WTC11 (cell line): ENCODE measurements around the gene MACROD2. TPM values are rescaled to one million over a fixed set of nuclear protein-coding genes. Genes with fewer than 3 reads are reported as not detected.

Experiments
- ATAC-seq: fragments of 200-7000 bp; cut with Tn5 transposase; 2 replicates; pipeline ENCODE4 v1.10.0; 2021; ENCODE audit warnings: mild to moderate bottlenecking, moderate library complexity
- CTCF ChIA-PET: fragments of 300-600 bp; sonication (Branson Sonifier 250); formaldehyde crosslinking; loops from one replicate; lab custom pipeline; 2021; ENCODE audit warnings: antibody characterized with exemption; lab: Charles Lee
- POLR2A ChIA-PET: fragments of 350-600 bp; sonication (Branson Sonifier 250); formaldehyde crosslinking; loops from one replicate; lab custom pipeline; 2021; ENCODE audit warnings: antibody characterized with exemption; lab: Charles Lee
- DNase-seq: peaks from one replicate; pipeline ENCODE4 v3.0.0; 2021; ENCODE audit warnings: low spot score
- H3K27ac Mint-ChIP-seq: 2 replicates; pipeline ENCODE4 v1.8.0; 2021; ENCODE audit warnings: mixed read lengths
- H3K27me3 Mint-ChIP-seq: 2 replicates; pipeline ENCODE4 v1.8.0; 2021; ENCODE audit warnings: low read depth, mild to moderate bottlenecking, moderate library complexity, mixed read lengths
- H3K36me3 Mint-ChIP-seq: 2 replicates; pipeline ENCODE4 v1.8.0; 2021; ENCODE audit warnings: mixed read lengths
- H3K4me1 Mint-ChIP-seq: 2 replicates; pipeline ENCODE4 v1.8.0; 2022; ENCODE audit warnings: mixed read lengths
- H3K4me3 Mint-ChIP-seq: 2 replicates; pipeline ENCODE4 v1.8.0; 2021; ENCODE audit warnings: mild to moderate bottlenecking, moderate library complexity, mixed read lengths
- H3K9me3 Mint-ChIP-seq: 2 replicates; pipeline ENCODE4 v1.8.0; 2021; ENCODE audit warnings: mixed read lengths
- CBFB ChIP-seq: sonication (generic); formaldehyde crosslinking; IDR thresholded peaks from 2 replicates; pipeline ENCODE4 v1.8.1; 2022; ENCODE audit warnings: mild to moderate bottlenecking, low read depth, missing genetic modification reagents
- CREM ChIP-seq: sonication (generic); formaldehyde crosslinking; IDR thresholded peaks from 2 replicates; pipeline ENCODE4 v1.8.1; 2022; ENCODE audit warnings: mild to moderate bottlenecking, missing genetic modification reagents, moderate library complexity
- GABPB1 ChIP-seq: sonication (generic); formaldehyde crosslinking; IDR thresholded peaks from 2 replicates; pipeline ENCODE4 v1.8.1; 2023; ENCODE audit warnings: mild to moderate bottlenecking, missing genetic modification reagents
- KAT7 ChIP-seq: sonication (generic); formaldehyde crosslinking; IDR thresholded peaks from 2 replicates; pipeline ENCODE4 v1.8.1; 2023; ENCODE audit warnings: missing genetic modification reagents, mild to moderate bottlenecking, borderline replicate concordance
- MYBL2 ChIP-seq: sonication (generic); formaldehyde crosslinking; IDR thresholded peaks from 2 replicates; pipeline ENCODE4 v1.8.1; 2023; ENCODE audit warnings: mild to moderate bottlenecking, moderate library complexity, missing genetic modification reagents
- ZBTB21 ChIP-seq: sonication (generic); formaldehyde crosslinking; IDR thresholded peaks from 2 replicates; pipeline ENCODE4 v1.8.1; 2023; ENCODE audit warnings: mild to moderate bottlenecking, missing genetic modification reagents, borderline replicate concordance
- ZNF263 ChIP-seq: sonication (generic); formaldehyde crosslinking; IDR thresholded peaks from 2 replicates; pipeline ENCODE4 v1.8.1; 2022; ENCODE audit warnings: low read depth, mild to moderate bottlenecking, moderate library complexity, missing genetic modification reagents
- ZNF317 ChIP-seq: sonication (generic); formaldehyde crosslinking; IDR thresholded peaks from 2 replicates; pipeline ENCODE4 v1.8.1; 2023; ENCODE audit warnings: low read depth, mild to moderate bottlenecking, moderate library complexity, missing genetic modification reagents, borderline replicate concordance
- ZNF416 ChIP-seq: fragments of 250-450 bp; sonication (Bioruptor Pico); IDR thresholded peaks from 2 replicates; pipeline ENCODE4 v1.9.0; 2021; ENCODE audit warnings: mild to moderate bottlenecking, inconsistent platforms
- ZNF423 ChIP-seq: fragments of 250-450 bp; sonication (Bioruptor Pico); IDR thresholded peaks from 2 replicates; pipeline ENCODE4 v2.1.2; 2022; ENCODE audit warnings: mild to moderate bottlenecking, moderate library complexity
- total RNA-seq: library from RNA; stranded (reverse); gene quantifications from 3 replicates; pipeline ENCODE4 v1.2.3, GENCODE V29; 2021
- TF ChIP-seq, protein P1 (sequence below): sonication (generic); formaldehyde crosslinking; conservative IDR thresholded peaks from 2 replicates; pipeline ENCODE4 v1.8.1; 2022; ENCODE audit warnings: mild to moderate bottlenecking, missing genetic modification reagents
- TF ChIP-seq, protein P2 (sequence below): sonication (generic); formaldehyde crosslinking; IDR thresholded peaks from 2 replicates; pipeline ENCODE4 v1.8.0; 2023; ENCODE audit warnings: missing genetic modification reagents, mild to moderate bottlenecking, borderline replicate concordance
- TF ChIP-seq, protein P3 (sequence below): sonication (generic); formaldehyde crosslinking; IDR thresholded peaks from 2 replicates; pipeline ENCODE4 v1.8.0; 2022; ENCODE audit warnings: missing genetic modification reagents

The MACROD2 gene
- total RNA-seq, 1 experiment from 2014 or later, result 4.1 TPM

DNA sequence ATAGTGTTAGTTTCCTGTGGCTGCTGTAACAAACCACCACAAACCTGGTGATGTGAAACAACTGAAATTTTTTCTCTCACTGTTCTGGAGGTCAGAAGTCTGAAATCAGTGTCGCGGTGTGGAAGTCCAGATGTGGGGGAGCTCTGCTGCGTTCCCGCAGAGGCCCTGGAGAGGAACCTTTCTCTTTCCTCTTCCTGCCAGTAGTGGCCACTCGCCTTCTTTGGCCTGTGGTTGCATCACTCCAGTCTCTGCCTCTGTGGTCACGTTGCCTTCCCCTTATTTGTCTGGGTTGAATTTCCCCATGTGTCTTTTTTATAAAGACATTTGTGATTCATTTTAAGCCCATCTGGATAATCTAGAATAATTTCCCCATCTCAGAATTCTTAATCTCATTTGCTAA lies 637.6 kb downstream of the MACROD2 start:
- peak; percentile 21 for DNase-seq
- CTCF ChIA-PET, result interaction anchor here (0.6 to 1.0 kb wide), 4 partner anchors 10 to 346 kb away, joined by 3 read pairs; partner anchors contain the start of gene FLRT3

DNA sequence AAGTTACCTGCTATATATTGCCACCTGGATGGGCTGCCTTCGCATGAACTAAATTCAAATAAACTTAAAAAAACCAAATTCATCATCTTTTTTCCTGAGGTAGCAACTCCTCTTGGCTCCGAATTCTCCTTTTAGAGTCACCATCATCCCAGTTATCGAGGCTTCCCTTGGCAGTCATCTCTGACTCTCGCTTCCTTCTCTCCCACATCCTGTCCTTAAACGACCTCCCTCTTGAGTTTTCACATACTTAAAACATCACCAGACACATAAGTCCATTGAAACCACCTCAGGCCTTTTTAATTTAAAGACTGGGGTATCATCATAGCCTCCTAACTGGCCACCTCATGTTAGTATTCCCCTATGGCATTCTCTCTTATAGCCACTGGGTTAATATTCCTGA lies 638.2 kb downstream of the MACROD2 start:
- DNase-seq (no peak), ATAC-seq (no peak)
- Mint-ChIP-seq H3K36me3 (no peaks in the 10 kb centered on the region), H3K4me1 (no peaks in the 10 kb centered on the region), H3K27me3 (no peaks in the 10 kb centered on the region), H3K9me3 (no peaks in the 10 kb centered on the region), H3K27ac (no peak overlapping the region), H3K4me3 (no peak overlapping the region)
- ChIA-PET CTCF (interaction anchor here (1.0 kb wide), 1 partner anchor 9 kb away, joined by 3 read pairs; no protein-coding TSS in a partner anchor), POLR2A (no interaction called here)
- no peak for TF ChIP-seq ZNF263 (CRISPR knock-in tag)

More for the DNA sequence above, 637.6 kb downstream of the MACROD2 start:
- Mint-ChIP-seq H3K36me3 (no peaks in the 10 kb centered on the region), H3K4me1 (no peaks in the 10 kb centered on the region), H3K27ac (no peak overlapping the region), H3K9me3 (no peaks in the 10 kb centered on the region), H3K4me3 (no peak overlapping the region), H3K27me3 (no peaks in the 10 kb centered on the region)
- POLR2A ChIA-PET, result no interaction called here
- peak; percentile 82 for ATAC-seq
- TF ChIP-seq ZBTB21 (CRISPR knock-in tag), result no peak
- TF ChIP-seq GABPB1 (CRISPR knock-in tag), result peak; percentile 84

DNA sequence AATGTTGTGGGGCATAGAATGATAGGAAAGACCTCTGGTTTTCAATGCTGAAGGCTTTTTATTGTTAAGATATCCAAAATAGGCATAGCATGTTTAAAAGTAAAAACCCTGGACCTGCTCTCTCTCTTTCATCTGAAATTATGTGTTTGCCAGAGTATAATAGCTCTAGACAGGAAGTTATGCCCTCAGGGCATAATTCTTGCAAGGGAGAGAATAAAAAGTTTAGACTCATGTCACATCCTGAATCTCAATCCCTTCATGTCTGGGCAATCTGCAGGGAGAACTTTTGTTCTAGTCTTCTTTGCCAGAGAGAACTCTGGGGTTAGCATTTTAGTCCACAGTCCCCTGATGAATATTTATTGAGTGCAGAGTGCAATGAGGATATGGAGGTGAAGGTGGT lies 639.3 kb downstream of the MACROD2 start:
- DNase-seq, result no peak
- Mint-ChIP-seq H3K36me3 (no peaks in the 10 kb centered on the region), H3K27ac (no peak overlapping the region), H3K4me1 (no peaks in the 10 kb centered on the region), H3K27me3 (no peaks in the 10 kb centered on the region)
- no peak for ATAC-seq
- ChIA-PET POLR2A (no interaction called here), CTCF (no interaction called here)
- TF ChIP-seq, protein P1, sequence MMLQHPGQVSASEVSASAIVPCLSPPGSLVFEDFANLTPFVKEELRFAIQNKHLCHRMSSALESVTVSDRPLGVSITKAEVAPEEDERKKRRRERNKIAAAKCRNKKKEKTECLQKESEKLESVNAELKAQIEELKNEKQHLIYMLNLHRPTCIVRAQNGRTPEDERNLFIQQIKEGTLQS, result no peak
- TF ChIP-seq ZNF416 (CRISPR knock-in tag) (no peak), MYBL2 (no peak), CREM (CRISPR knock-in tag) (no peak), ZNF423 (CRISPR knock-in tag) (no peak), KAT7 (no peak), ZNF317 (CRISPR knock-in tag) (no peak), CBFB (no peak)
- TF ChIP-seq, protein P2, sequence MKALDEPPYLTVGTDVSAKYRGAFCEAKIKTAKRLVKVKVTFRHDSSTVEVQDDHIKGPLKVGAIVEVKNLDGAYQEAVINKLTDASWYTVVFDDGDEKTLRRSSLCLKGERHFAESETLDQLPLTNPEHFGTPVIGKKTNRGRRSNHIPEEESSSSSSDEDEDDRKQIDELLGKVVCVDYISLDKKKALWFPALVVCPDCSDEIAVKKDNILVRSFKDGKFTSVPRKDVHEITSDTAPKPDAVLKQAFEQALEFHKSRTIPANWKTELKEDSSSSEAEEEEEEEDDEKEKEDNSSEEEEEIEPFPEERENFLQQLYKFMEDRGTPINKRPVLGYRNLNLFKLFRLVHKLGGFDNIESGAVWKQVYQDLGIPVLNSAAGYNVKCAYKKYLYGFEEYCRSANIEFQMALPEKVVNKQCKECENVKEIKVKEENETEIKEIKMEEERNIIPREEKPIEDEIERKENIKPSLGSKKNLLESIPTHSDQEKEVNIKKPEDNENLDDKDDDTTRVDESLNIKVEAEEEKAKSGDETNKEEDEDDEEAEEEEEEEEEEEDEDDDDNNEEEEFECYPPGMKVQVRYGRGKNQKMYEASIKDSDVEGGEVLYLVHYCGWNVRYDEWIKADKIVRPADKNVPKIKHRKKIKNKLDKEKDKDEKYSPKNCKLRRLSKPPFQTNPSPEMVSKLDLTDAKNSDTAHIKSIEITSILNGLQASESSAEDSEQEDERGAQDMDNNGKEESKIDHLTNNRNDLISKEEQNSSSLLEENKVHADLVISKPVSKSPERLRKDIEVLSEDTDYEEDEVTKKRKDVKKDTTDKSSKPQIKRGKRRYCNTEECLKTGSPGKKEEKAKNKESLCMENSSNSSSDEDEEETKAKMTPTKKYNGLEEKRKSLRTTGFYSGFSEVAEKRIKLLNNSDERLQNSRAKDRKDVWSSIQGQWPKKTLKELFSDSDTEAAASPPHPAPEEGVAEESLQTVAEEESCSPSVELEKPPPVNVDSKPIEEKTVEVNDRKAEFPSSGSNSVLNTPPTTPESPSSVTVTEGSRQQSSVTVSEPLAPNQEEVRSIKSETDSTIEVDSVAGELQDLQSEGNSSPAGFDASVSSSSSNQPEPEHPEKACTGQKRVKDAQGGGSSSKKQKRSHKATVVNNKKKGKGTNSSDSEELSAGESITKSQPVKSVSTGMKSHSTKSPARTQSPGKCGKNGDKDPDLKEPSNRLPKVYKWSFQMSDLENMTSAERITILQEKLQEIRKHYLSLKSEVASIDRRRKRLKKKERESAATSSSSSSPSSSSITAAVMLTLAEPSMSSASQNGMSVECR, result no peak
- TF ChIP-seq, protein P3, sequence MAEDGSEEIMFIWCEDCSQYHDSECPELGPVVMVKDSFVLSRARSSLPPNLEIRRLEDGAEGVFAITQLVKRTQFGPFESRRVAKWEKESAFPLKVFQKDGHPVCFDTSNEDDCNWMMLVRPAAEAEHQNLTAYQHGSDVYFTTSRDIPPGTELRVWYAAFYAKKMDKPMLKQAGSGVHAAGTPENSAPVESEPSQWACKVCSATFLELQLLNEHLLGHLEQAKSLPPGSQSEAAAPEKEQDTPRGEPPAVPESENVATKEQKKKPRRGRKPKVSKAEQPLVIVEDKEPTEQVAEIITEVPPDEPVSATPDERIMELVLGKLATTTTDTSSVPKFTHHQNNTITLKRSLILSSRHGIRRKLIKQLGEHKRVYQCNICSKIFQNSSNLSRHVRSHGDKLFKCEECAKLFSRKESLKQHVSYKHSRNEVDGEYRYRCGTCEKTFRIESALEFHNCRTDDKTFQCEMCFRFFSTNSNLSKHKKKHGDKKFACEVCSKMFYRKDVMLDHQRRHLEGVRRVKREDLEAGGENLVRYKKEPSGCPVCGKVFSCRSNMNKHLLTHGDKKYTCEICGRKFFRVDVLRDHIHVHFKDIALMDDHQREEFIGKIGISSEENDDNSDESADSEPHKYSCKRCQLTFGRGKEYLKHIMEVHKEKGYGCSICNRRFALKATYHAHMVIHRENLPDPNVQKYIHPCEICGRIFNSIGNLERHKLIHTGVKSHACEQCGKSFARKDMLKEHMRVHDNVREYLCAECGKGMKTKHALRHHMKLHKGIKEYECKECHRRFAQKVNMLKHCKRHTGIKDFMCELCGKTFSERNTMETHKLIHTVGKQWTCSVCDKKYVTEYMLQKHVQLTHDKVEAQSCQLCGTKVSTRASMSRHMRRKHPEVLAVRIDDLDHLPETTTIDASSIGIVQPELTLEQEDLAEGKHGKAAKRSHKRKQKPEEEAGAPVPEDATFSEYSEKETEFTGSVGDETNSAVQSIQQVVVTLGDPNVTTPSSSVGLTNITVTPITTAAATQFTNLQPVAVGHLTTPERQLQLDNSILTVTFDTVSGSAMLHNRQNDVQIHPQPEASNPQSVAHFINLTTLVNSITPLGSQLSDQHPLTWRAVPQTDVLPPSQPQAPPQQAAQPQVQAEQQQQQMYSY, result no peak
- TF ChIP-seq, all 79 proteins: peak for 0
- H3K4me3 Mint-ChIP-seq, result no peak overlapping the region
- H3K9me3 Mint-ChIP-seq, result no peaks in the 10 kb centered on the region
